Activated effector memory CD4-positive, alpha-beta T cell treated with anti-CD3 and anti-CD28 coated beads, Interleukin-2, amount 50 U/mL, for 16 hours (primary cell): Measurements from ENCODE around the gene SSTR4.

Experiments used
- DNase-seq: peaks from one replicate; pipeline ENCODE4 v3.0.0-alpha.2; 2020

SSTR4 gene

DNA sequence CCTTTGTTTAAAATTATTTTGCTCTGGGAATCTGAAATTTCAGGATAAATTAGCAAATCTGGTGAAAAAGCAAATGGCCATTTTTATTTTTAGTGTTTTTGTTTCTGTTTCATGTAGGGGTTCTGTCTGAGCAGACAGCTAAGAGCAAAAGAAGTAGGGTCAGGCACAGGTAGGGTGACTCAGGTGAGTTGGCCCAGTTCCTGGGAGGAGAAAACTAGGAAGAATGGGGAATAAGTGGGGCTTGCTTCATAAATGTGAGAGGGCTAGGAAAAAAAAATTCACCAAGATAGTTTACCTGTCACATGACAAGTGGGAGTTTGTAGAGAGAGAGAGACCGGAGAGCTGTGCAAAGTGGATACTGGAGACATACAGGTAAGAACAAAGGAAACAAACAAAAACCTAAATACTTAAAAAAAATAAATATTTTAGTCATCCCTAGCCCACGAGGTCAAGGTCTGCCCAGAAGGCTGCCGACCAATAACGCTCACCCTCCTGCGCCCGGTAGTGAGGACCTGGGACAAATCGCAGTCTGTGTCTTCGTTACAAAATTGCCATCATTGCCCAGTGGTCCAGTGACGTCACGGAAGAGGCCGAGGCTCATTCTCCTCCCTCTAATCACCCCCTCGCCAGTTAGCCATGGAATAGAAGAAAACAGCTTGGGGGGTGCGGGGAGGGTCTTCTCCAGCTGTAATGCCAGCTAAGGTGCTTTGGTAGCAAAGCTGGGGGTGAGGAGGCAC, 12.1 kb downstream of the SSTR4 start:
- no peak for DNase-seq

GRCh38 chr20:23047738-23048214, 12.7 kb downstream of the SSTR4 start:
- DNase-seq, result no peak

- DNase-seq, result no peak
Observed at GRCh38 chr20:23048283-23049200, 13.4 kb downstream of the SSTR4 start.

- no peak for DNase-seq
Observed at GRCh38 chr20:23049201-23050075, 14.3 kb downstream of the SSTR4 start, which contains the start of gene THBD. TSS of gene THBD (minus strand) at chr20:23049672. CDS start at chr20:23049504, 168 bp downstream.

GRCh38 chr20:23050076-23050838, 15.1 kb downstream of the SSTR4 start:
- no peak for DNase-seq

DNA sequence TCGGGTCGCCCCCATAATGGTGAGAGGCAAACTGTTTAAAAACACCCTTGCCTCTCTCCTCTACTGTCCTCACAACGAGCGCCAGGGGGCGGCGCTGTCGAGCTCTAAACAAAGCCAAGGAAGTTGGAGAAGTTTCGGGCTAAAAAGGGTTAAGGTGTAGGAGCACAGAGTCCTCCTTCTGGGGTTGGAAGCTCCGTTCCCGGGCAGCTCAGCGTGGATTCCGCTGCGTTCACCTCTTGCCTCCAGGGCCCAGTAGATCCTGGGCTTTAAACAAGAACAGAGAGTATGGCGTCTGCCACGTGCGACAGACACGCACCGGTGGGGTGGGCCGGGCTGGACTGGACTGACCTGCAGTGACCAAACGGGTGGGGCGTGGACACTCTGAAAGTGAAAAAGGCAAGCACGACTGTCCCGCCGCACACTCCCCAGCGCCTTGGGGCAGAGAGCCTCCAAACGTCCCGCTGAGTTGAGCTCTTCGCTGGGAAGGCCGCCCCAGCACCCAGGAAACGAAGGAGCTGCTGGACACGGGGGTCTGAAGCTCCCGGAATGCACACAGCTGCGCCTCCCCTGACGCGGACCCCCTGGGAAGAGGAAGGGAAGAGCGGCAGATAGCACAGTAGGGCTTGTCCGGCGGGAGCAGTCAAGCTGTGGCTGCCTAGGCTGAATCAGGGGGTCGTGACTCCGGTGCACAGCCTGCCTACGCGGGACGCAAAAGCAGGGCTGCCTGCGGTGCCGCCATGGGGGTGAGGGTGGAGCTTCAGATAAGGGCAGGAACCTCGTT, 15.9 kb downstream of the SSTR4 start:
- no peak for DNase-seq

GRCh38 chr20:23052904-23053303, 17.8 kb downstream of the SSTR4 start:
- no peak for DNase-seq

GRCh38 chr20:23058240-23058639, 23.1 kb downstream of the SSTR4 start:
- no peak for DNase-seq

GRCh38 chr20:23059001-23059400, 23.9 kb downstream of the SSTR4 start:
- DNase-seq, result no peak

DNA sequence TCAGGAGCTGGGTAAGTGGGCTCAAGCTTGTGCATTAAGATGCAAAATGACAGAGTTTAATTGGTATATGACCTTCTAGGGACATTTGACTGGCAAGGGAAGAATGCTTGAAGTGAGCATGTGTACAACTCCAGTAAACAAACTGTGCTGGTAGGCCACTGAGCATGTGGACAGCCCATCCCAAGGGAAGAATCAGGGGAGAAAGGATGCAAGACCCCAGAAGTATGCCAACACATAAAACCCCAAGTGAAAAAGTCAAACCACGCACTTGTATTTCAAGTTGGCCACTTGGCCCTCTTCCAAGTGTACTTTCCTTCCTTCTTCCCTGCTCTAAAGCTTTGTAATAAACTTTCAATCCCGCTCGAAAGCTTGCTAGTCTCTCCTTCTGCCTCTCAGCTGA, 24.7 kb downstream of the SSTR4 start:
- DNase-seq, result no peak

GRCh38 chr20:23060629-23061028, 25.5 kb downstream of the SSTR4 start:
- DNase-seq, result no peak

GRCh38 chr20:23061262-23061661, 26.1 kb downstream of the SSTR4 start:
- no peak for DNase-seq

- no peak for DNase-seq
Observed at GRCh38 chr20:23061734-23062561, 26.8 kb downstream of the SSTR4 start.

- no peak for DNase-seq
Observed at GRCh38 chr20:23062632-23063031, 27.5 kb downstream of the SSTR4 start.

DNA sequence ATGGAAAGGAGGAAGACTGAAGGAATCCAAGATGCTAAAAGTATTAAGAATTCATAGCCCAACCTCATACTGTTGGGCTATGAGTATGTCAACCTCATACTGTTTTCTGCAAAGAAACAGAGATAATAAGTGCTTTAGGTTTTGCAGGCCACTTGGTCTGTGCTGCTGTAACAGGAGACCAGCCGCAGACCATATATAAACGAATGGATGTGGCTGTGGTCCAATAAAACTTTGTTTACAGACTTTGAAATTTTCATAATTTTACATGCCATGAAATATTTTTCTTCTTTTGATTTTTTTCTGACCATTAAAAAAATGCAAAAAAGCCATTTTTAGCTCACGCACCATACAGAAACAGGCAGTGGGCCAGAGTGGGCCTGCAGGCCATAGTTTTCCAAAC, 28.1 kb downstream of the SSTR4 start:
- no peak for DNase-seq

GRCh38 chr20:23063581-23063980, 28.5 kb downstream of the SSTR4 start:
- DNase-seq, result no peak

DNA sequence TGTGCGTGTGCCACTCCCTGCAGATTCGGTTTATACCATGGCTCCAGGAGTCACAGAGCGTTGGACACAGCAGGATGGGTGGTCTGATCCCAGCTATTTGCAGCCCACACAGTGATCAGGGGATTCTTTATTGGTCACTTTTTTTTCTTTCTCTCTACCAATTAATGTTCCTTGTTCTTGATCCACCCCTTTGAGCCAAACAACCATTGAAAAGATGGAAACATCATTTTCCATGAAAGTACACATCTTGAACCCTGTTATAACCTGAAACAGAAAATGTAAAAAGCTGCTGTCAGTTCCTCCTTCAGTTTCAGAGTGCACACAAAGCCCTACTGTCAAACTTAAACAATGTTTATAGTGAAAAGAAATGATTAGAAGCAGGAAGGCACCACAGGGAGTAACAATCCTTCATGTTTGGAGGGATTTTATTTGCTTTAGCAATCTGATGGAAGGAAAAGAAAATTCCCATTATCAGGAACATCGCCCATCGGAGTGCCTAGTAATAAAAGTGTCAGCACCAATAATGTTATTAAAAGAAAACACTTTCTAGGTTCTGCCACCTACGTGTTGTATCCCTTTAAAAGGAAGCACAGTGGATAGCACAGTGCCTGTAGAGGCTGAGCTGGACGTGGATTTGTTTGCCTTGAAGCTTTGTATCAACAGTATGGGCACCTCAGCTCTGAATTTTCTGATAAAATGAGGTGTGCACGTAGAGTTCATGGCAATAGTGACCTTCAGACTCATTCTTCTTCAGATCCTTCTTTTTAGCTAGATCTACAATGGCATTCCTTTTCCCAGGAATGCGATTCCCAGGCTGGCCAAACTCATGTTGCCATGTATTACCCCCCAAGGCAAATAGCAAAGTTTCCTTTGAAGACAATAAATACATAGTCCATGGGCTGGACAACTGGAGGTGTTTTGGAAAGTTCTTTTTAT, 30.4 kb downstream of the SSTR4 start:
- no peak for DNase-seq

DNA sequence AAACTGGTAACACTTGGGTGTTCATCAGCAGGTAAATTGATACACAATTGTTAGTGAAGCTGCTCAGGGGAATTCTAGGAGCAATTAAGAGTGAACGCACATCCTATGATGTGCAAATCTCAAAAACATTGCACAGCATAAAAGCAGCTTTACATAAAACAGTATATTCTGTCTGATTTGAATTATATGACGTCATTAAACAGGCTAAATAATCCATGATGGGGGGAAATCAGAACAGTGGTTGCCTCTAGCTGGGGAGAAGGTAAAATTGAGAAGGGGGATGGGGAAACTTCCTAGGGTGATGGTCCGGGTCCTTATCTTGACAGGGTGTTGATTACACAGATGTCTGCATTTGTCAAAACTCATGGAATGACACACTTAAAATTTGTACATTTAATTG, 31.7 kb downstream of the SSTR4 start:
- DNase-seq, result no peak

- no peak for DNase-seq
Observed at GRCh38 chr20:23068283-23068682, 33.2 kb downstream of the SSTR4 start.
